Nephron (organoid): ENCODE results near the gene XDH.

Experiments
- H3K27ac Mint-ChIP-seq, 3 experiments: 2 replicates each; pipeline ENCODE4 v1.8.0; 2020; ENCODE audit warnings: mixed read lengths in 3 of 3, mild to moderate bottlenecking in 2 of 3, moderate library complexity in 1 of 3
- H3K27me3 Mint-ChIP-seq: 2 replicates; pipeline ENCODE4 v1.8.0; 2021; ENCODE audit warnings: low read depth, mild to moderate bottlenecking, moderate library complexity, mixed read lengths
- H3K36me3 Mint-ChIP-seq: 2 replicates; pipeline ENCODE4 v1.8.0; 2020; ENCODE audit warnings: low read depth, mixed read lengths
- H3K4me1 Mint-ChIP-seq: 2 replicates; pipeline ENCODE4 v1.8.0; 2020; ENCODE audit warnings: mixed read lengths
- H3K4me3 Mint-ChIP-seq, 3 experiments: 2 replicates each; pipeline ENCODE4 v1.8.0; 2020; ENCODE audit warnings: mild to moderate bottlenecking in 3 of 3, mixed read lengths in 3 of 3, moderate library complexity in 2 of 3
- H3K9me3 Mint-ChIP-seq: 2 replicates; pipeline ENCODE4 v1.8.0; 2020; ENCODE audit warnings: mixed read lengths
- CTCF ChIP-seq, 3 experiments: fragments of 200-600 bp; sonication (generic); IDR thresholded peaks; one replicate each; pipeline ENCODE4 v1.5.0; 2021; ENCODE audit warnings: antibody characterized with exemption in 3 of 3; ENCODE audit not compliant: unreplicated experiment in 3 of 3

The XDH gene

GRCh38 chr2:31299547-31299946 lies 115.0 kb downstream of the XDH start:
- H3K9me3 Mint-ChIP-seq, result no peaks in the 10 kb centered on the region
- no peaks in the 10 kb centered on the region for H3K36me3 Mint-ChIP-seq
- no peak overlapping the region for H3K27ac Mint-ChIP-seq
- peaks cover 21% of the 10 kb centered on the region for H3K27me3 Mint-ChIP-seq
- H3K4me3 Mint-ChIP-seq, result no peak overlapping the region
- H3K4me1 Mint-ChIP-seq, result no peaks in the 10 kb centered on the region
- TF ChIP-seq CTCF (IDR thresholded peaks at IDR 0.05; ENCODE audit: unreplicated experiment in 3 of 3), result no peak

- no peaks in the 10 kb centered on the region for H3K4me1 Mint-ChIP-seq
- no peak for TF ChIP-seq CTCF (IDR thresholded peaks at IDR 0.05; ENCODE audit: unreplicated experiment in 3 of 3)
- no peaks in the 10 kb centered on the region for H3K36me3 Mint-ChIP-seq
- no peak overlapping the region for H3K27ac Mint-ChIP-seq
- H3K27me3 Mint-ChIP-seq, result peaks cover 18% of the 10 kb centered on the region
- no peak overlapping the region for H3K4me3 Mint-ChIP-seq
- no peaks in the 10 kb centered on the region for H3K9me3 Mint-ChIP-seq
Observed at GRCh38 chr2:31297751-31298150, 116.8 kb downstream of the XDH start.

- Mint-ChIP-seq H3K9me3 (no peaks in the 10 kb centered on the region), H3K4me1 (no peaks in the 10 kb centered on the region), H3K36me3 (no peaks in the 10 kb centered on the region), H3K27me3 (peaks cover 18% of the 10 kb centered on the region), H3K4me3 (no peak overlapping the region), H3K27ac (no peak overlapping the region)
- no peak for TF ChIP-seq CTCF (IDR thresholded peaks at IDR 0.05; ENCODE audit: unreplicated experiment in 3 of 3)
Observed at GRCh38 chr2:31296641-31297287, 117.8 kb downstream of the XDH start.

GRCh38 chr2:31294196-31294595 lies 120.3 kb downstream of the XDH start:
- TF ChIP-seq CTCF (IDR thresholded peaks at IDR 0.05; ENCODE audit: unreplicated experiment in 3 of 3), result no peak
- Mint-ChIP-seq H3K4me3 (no peak overlapping the region), H3K9me3 (no peaks in the 10 kb centered on the region), H3K36me3 (no peaks in the 10 kb centered on the region), H3K27me3 (peaks cover 18% of the 10 kb centered on the region), H3K4me1 (no peaks in the 10 kb centered on the region), H3K27ac (no peak overlapping the region)

- no peaks in the 10 kb centered on the region for H3K4me1 Mint-ChIP-seq
- H3K9me3 Mint-ChIP-seq, result no peaks in the 10 kb centered on the region
- H3K27me3 Mint-ChIP-seq, result no peaks in the 10 kb centered on the region
- peak overlapping the region in 2 of 3 experiments; percentile 24 to 38 for H3K27ac Mint-ChIP-seq
- no peak for TF ChIP-seq CTCF (IDR thresholded peaks at IDR 0.05; ENCODE audit: unreplicated experiment in 3 of 3)
- H3K36me3 Mint-ChIP-seq, result no peaks in the 10 kb centered on the region
- H3K4me3 Mint-ChIP-seq, result no peak overlapping the region
Observed at GRCh38 chr2:31287654-31288053, 126.9 kb downstream of the XDH start.

GRCh38 chr2:31286961-31287550 lies 127.5 kb downstream of the XDH start:
- no peaks in the 10 kb centered on the region for H3K4me1 Mint-ChIP-seq
- H3K36me3 Mint-ChIP-seq, result no peaks in the 10 kb centered on the region
- peak overlapping the region in 1 of 3 experiments; percentile 24 for H3K27ac Mint-ChIP-seq
- TF ChIP-seq CTCF (IDR thresholded peaks at IDR 0.05; ENCODE audit: unreplicated experiment in 3 of 3), result no peak
- no peak overlapping the region for H3K4me3 Mint-ChIP-seq
- H3K9me3 Mint-ChIP-seq, result no peaks in the 10 kb centered on the region
- no peaks in the 10 kb centered on the region for H3K27me3 Mint-ChIP-seq
